Gastrocnemius medialis (tissue), 4 donors: ENCODE results near the gene CASKIN1. TPM values are rescaled to one million over a fixed set of nuclear protein-coding genes. Genes with fewer than 3 reads are reported as not detected.

Source experiments
- ATAC-seq, 2 donors: fragments of 150-250 bp; one replicate each; pipeline ENCODE4 v1.9.1; 2016
- DNase-seq, 2 donors: peaks; one replicate each; pipeline ENCODE4 v3.0.0-alpha.2; 2019
- H3K27ac ChIP-seq, 4 donors: fragments of 200-600 bp; sonication (generic); 1 replicate in 1 of 4; 2 replicates in 3 of 4; pipeline ENCODE4 v1.5.1; 2016 to 2018; ENCODE audit warnings: mild to moderate bottlenecking in 2 of 4, moderate library complexity in 1 of 4
- H3K27me3 ChIP-seq, 3 donors: fragments of 200-600 bp; sonication (generic) in 2 of 3; 1 replicate in 1 of 3; 2 replicates in 2 of 3; pipeline versions ENCODE4 v1.5.1 to v1.6.0; 2016 to 2019; ENCODE audit warnings: mild to moderate bottlenecking in 1 of 3, moderate library complexity in 1 of 3
- H3K36me3 ChIP-seq, 2 donors: fragments of 200-600 bp; sonication (generic) in 1 of 2; one replicate each; pipeline ENCODE4 v1.5.1; 2017 to 2018
- H3K4me1 ChIP-seq, 2 donors: fragments of 200-600 bp; sonication (generic) in 1 of 2; one replicate each; pipeline ENCODE4 v1.5.1; 2016 to 2017; ENCODE audit warnings: mild to moderate bottlenecking in 2 of 2
- H3K4me3 ChIP-seq, 4 donors: fragments of 200-600 bp; sonication (generic) in 3 of 4; 1 replicate in 1 of 4; 2 replicates in 3 of 4; pipeline ENCODE4 v1.5.1; 2016 to 2019; ENCODE audit warnings: mild to moderate bottlenecking in 2 of 4
- H3K9me3 ChIP-seq, 3 donors: fragments of 200-600 bp; sonication (generic) in 2 of 3; 1 replicate in 1 of 3; 2 replicates in 2 of 3; pipeline ENCODE4 v1.5.1; 2016 to 2019
- CTCF ChIP-seq, 5 experiments: fragments of 450-650 bp in 3 of 5; fragments of 200-600 bp in 2 of 5; sonication (generic) in 2 of 5; IDR thresholded peaks in 4 of 5; conservative IDR thresholded peaks in 1 of 5; 1 replicate in 4 of 5; 2 replicates in 1 of 5; pipeline ENCODE4 v1.5.1; 2016 to 2019; ENCODE audit warnings: antibody characterized with exemption in 5 of 5, mild to moderate bottlenecking in 3 of 5, moderate library complexity in 3 of 5
- POLR2A ChIP-seq, 2 donors: fragments of 450-650 bp; IDR thresholded peaks; one replicate each; pipeline ENCODE4 v1.6.1; 2017; ENCODE audit warnings: antibody characterized with exemption in 2 of 2, mild to moderate bottlenecking in 2 of 2, moderate library complexity in 2 of 2
- in situ Hi-C, 4 donors: fragments of 200-750 bp; cut with MboI; loops; one replicate each; pipeline versions ENCODE4 v1.15.0 to v1.8.0; 2017; ENCODE audit warnings: low sequenced_read_pairs in 4 of 4
- intact Hi-C: fragments of 100-400 bp; cut with DNase I; formaldehyde crosslinking; loops from one replicate; pipeline ENCODE4 v1.15.1; 2023; ENCODE audit warnings: low total_unique reads
- total RNA-seq, 4 donors: library from RNA; depleted of rRNA; stranded (reverse); fragments of >200 nt; gene quantifications; one replicate each; pipeline versions ENCODE4 v1.1.0 to v1.2.3, GENCODE V29; 2016

Gene CASKIN1
- total RNA-seq, 4 donors from 2014 or later: 0.07 to 0.51 (median 0.10) TPM; not detected in 1

DNA sequence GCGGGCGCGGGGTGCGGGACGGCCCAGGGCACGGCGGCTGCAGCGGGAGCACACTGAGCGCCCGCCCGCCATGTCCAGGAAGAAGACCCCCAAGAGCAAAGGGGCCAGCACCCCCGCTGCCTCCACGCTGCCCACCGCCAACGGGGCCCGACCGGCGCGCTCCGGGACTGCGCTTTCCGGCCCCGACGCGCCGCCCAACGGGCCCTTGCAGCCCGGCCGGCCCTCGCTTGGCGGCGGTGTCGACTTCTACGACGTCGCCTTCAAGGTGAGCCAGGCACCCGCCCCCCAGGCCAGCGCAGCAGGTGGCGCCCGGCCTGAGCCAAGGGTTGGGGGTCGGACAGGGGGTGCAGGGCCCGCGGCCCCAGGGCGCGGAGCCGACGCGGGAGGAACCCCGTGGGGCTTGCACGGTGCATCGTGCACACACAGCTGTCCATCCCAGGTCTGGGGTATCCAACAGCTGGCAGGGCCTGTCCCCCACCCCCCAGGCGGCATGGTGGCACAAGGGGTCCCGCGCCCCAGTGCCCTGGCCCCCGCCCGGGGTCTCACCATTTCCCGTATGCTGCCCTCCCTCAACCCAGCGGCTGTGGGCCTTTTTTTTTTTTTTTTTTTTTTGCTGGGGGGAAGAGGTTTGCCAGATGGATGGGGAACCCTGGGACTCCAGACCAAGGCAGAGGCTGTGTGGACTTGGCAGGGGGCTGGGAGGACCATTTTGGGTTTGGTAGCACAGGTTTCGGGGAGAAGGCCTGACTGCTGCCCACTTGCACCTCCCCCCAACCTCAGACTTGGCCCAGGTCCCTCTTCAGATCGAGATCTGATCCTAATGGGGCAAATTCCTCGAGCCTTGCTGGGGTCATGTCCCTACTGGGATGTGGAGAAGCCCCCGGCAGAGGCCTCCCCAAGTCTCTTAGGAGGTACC is 47.4 kb downstream of the CASKIN1 start:
- H3K27ac ChIP-seq: peak overlapping the region in 2 of 4 donors; percentile 90 to 97
- peak overlapping the region; percentile 30 to 57 (median 46) for H3K4me3 ChIP-seq
- no peaks in the 10 kb centered on the region for H3K36me3 ChIP-seq
- TF ChIP-seq POLR2A (IDR thresholded peaks at IDR 0.05) (no peak), CTCF (IDR thresholded peaks at IDR 0.05 in 4 of 5, conservative IDR thresholded peaks at IDR 0.05 in 1 of 5) (peak in 1 of 5 experiments; percentile 6)
- H3K27me3 ChIP-seq: no peaks in the 10 kb centered on the region
- no peaks in the 10 kb centered on the region for H3K9me3 ChIP-seq
- intact Hi-C loops: loop anchor here (2.0 kb wide), 1 partner anchor 28 kb away; no protein-coding TSS in a partner anchor
- peaks cover 43 to 51% of the 10 kb centered on the region in 2 donors for H3K4me1 ChIP-seq
- in situ Hi-C loops: loop anchor here in 1 of 4 donors (10.0 kb wide), 1 partner anchor 134 kb away; the partner anchor contains the start of gene NPW
- DNase-seq (no peak), ATAC-seq (no peak)

DNA sequence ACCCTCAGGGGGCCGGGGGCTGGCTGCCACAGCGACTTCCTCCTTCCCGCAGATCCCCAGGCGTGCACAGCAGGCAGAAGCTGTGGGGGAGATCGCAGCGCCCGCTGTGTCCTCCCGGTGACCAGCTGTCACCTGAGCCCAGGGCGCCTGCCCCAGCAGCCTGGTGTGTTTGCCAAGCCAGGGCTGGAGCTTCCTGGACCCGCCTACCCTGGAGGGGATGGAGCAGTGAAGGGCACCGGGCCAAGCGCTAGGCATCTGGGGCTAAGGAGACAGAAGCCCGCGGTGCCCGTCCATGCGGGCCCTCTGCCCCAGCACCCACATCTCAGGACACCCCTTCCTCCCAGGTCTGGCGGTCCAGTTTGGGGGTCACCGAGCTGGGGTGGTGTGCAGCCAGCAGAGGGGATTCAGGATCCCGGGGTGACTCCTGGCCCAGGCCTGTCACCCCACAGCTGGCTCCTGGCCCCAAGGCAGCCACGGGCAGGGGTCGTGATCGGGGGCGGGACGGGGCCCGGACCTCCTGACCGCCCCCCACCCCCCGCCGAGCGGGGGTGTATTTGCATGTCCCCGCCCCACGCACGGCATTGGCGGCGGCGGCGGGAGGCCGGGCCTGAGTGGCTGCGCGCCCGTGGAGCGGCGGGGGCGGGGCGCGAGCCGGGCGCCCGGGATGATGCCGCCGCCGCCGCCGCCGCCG is 48.3 kb downstream of the CASKIN1 start, which contains the start of gene RAB26:
TSS of gene RAB26 (plus strand) at position 645 of the 691 bp plus-strand sequence. CDS start 159 bp downstream, outside the sequence.
- H3K27ac ChIP-seq: peak within 1 kb of the TSS; percentile 90 to 100 (median 96)
- H3K4me3 ChIP-seq: peak within 1 kb of the TSS; percentile 57 to 68 (median 60)
- H3K27me3 ChIP-seq: no peaks in the 10 kb centered on the region
- no peaks in the 10 kb centered on the region for H3K9me3 ChIP-seq
- DNase-seq (peak; percentile 89 to 94), ATAC-seq (peak; percentile 91 to 92)
- H3K4me1 ChIP-seq: peaks cover 35 to 44% of the 10 kb centered on the region in 2 donors
- in situ Hi-C loops: loop anchor here in 1 of 4 donors (10.0 kb wide), 1 partner anchor 133 kb away; the partner anchor contains the start of gene NPW
- intact Hi-C loops: loop anchor here (2.0 kb wide), 1 partner anchor 27 kb away; no protein-coding TSS in a partner anchor
- TF ChIP-seq POLR2A (IDR thresholded peaks at IDR 0.05): peak in 1 of 2 donors; percentile 40
- peak in 1 of 5 experiments; percentile 9 for TF ChIP-seq CTCF (IDR thresholded peaks at IDR 0.05 in 4 of 5, conservative IDR thresholded peaks at IDR 0.05 in 1 of 5)
- H3K36me3 ChIP-seq: no peaks in the 10 kb centered on the region

GRCh38 chr16:2147378-2147777 is 49.0 kb downstream of the CASKIN1 start:
- no peak for DNase-seq
- Histone ChIP-seq H3K27ac (peak overlapping the region; percentile 90 to 100 (median 96)), H3K4me1 (peaks cover 28 to 36% of the 10 kb centered on the region in 2 donors), H3K4me3 (peak overlapping the region in 3 of 4 donors; percentile 58 to 68 (median 62)), H3K9me3 (no peaks in the 10 kb centered on the region), H3K36me3 (no peaks in the 10 kb centered on the region), H3K27me3 (no peaks in the 10 kb centered on the region)
- intact Hi-C loops: no loop called here
- TF ChIP-seq POLR2A (IDR thresholded peaks at IDR 0.05) (no peak), CTCF (IDR thresholded peaks at IDR 0.05 in 4 of 5, conservative IDR thresholded peaks at IDR 0.05 in 1 of 5) (no peak)
- in situ Hi-C loops: loop anchor here in 1 of 4 donors (10.0 kb wide), 1 partner anchor 133 kb away; the partner anchor contains the start of gene NPW
- ATAC-seq: no peak

GRCh38 chr16:2145843-2146242 is 50.6 kb downstream of the CASKIN1 start:
- H3K27me3 ChIP-seq: no peaks in the 10 kb centered on the region
- intact Hi-C loops (no loop called here), in situ Hi-C loops (loop anchor here in 1 of 4 donors (10.0 kb wide), 1 partner anchor 131 kb away; the partner anchor contains the start of gene NPW)
- no peaks in the 10 kb centered on the region for H3K9me3 ChIP-seq
- H3K4me3 ChIP-seq: no peak overlapping the region
- TF ChIP-seq POLR2A (IDR thresholded peaks at IDR 0.05) (no peak), CTCF (IDR thresholded peaks at IDR 0.05 in 4 of 5, conservative IDR thresholded peaks at IDR 0.05 in 1 of 5) (no peak)
- H3K4me1 ChIP-seq: peaks cover 13 to 24% of the 10 kb centered on the region in 2 donors
- H3K36me3 ChIP-seq: no peaks in the 10 kb centered on the region
- no peak overlapping the region for H3K27ac ChIP-seq
- ATAC-seq (no peak), DNase-seq (no peak)
